Testis (tissue), 3 donors: ENCODE measurements around the gene UFC1. TPM values are rescaled to one million over a fixed set of nuclear protein-coding genes. Genes with fewer than 3 reads are reported as not detected.

Experiments
- DNase-seq: peaks from one replicate; pipeline ENCODE4 v3.0.0-alpha.2; 2019
- H3K27ac ChIP-seq, 2 donors: fragments of 200-600 bp; sonication (generic); one replicate each; pipeline ENCODE4 v1.5.1; 2019
- H3K27me3 ChIP-seq: fragments of 200-600 bp; sonication (generic); one replicate; pipeline ENCODE4 v1.5.1; 2019
- H3K36me3 ChIP-seq: fragments of 200-600 bp; sonication (generic); one replicate; pipeline ENCODE4 v1.5.1; 2017; ENCODE audit warnings: low read depth; ENCODE audit errors: missing control alignments
- H3K4me1 ChIP-seq: fragments of 200-600 bp; sonication (generic); one replicate; pipeline ENCODE4 v1.5.1; 2019
- H3K4me3 ChIP-seq, 2 donors: fragments of 200-600 bp; sonication (generic); one replicate each; pipeline ENCODE4 v1.5.1; 2017 to 2019
- H3K9me3 ChIP-seq: fragments of 200-600 bp; sonication (generic); one replicate; pipeline ENCODE4 v1.5.1; 2017
- POLR2A ChIP-seq: fragments of 450-650 bp; IDR thresholded peaks from one replicate; pipeline ENCODE4 v1.6.1; 2017; ENCODE audit warnings: antibody characterized with exemption, mild to moderate bottlenecking, moderate library complexity
- WGBS, 2 donors: methylation state at CpG; one replicate each; pipeline ENCODE4 v1.1.5; 2018; 5-methylcytosine and 5-hydroxymethylcytosine counted together
- intact Hi-C: fragments of 100-400 bp; cut with DNase I; formaldehyde crosslinking; loops from one replicate; pipeline ENCODE4 v1.15.1; 2023; ENCODE audit warnings: low total_unique reads
- polyA plus RNA-seq: library from polyadenylated mRNA; stranded (reverse); fragments of 350-450 nt; fragmentation: Illumina TruSeq; extraction: RNeasy Lipid Tissue Mini Kit (QIAGEN cat#74804); gene quantifications from one replicate; pipeline ENCODE4 v1.2.3, GENCODE V29; 2014; ENCODE audit warnings: low read depth, low replicate concordance; ENCODE audit not compliant: insufficient read depth
- total RNA-seq, 2 donors: library from RNA; depleted of rRNA; stranded (reverse); fragments of >200 nt; gene quantifications; one replicate each; pipeline ENCODE4 v1.2.3, GENCODE V29; 2016
- TF ChIP-seq, protein P1 (sequence below), 3 experiments: fragments of 450-650 bp in 2 of 3; fragments of 200-600 bp in 1 of 3; sonication (generic) in 1 of 3; IDR thresholded peaks; one replicate each; pipeline ENCODE4 v1.5.1; 2016 to 2019; ENCODE audit warnings: antibody characterized with exemption in 3 of 3, mild to moderate bottlenecking in 2 of 3, moderate library complexity in 1 of 3

Gene UFC1
- total and polyA plus RNA-seq, 3 donors from 2014 or later: 36.9 to 129 (median 68.3) TPM

DNA sequence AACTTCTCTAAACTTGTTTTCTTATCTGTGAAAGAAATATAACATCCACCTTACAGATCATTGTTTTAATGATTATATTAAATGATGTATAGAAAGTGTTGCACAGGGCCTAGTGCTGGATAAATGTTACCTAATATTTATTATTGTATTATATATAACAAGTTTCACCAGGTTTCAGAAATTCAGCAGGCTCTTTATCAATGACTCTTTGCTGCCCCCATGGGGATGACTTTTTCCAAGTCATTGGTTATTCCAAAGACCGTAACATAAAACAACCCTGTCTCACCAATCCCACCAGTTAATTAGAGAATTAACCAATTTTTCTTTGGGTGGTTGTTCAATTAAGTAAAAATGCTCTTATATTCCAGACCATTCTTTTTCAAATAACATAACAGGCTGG, 14.0 kb upstream of the UFC1 start:
- Histone ChIP-seq H3K27ac (no peak overlapping the region), H3K4me3 (no peak overlapping the region), H3K36me3 (no peaks in the 10 kb centered on the region), H3K27me3 (no peaks in the 10 kb centered on the region), H3K9me3 (no peaks in the 10 kb centered on the region), H3K4me1 (peaks cover 10% of the 10 kb centered on the region)
- peak; percentile 65 for DNase-seq
- 40 to 42% methylated on average over 1 of the region's 1 CpG for WGBS, 2 donors
- intact Hi-C loops: no loop called here
- TF ChIP-seq, protein P1, sequence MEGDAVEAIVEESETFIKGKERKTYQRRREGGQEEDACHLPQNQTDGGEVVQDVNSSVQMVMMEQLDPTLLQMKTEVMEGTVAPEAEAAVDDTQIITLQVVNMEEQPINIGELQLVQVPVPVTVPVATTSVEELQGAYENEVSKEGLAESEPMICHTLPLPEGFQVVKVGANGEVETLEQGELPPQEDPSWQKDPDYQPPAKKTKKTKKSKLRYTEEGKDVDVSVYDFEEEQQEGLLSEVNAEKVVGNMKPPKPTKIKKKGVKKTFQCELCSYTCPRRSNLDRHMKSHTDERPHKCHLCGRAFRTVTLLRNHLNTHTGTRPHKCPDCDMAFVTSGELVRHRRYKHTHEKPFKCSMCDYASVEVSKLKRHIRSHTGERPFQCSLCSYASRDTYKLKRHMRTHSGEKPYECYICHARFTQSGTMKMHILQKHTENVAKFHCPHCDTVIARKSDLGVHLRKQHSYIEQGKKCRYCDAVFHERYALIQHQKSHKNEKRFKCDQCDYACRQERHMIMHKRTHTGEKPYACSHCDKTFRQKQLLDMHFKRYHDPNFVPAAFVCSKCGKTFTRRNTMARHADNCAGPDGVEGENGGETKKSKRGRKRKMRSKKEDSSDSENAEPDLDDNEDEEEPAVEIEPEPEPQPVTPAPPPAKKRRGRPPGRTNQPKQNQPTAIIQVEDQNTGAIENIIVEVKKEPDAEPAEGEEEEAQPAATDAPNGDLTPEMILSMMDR (IDR thresholded peaks at IDR 0.05): peak; percentile 20 to 41 (median 30)
- no peak for TF ChIP-seq POLR2A

DNA sequence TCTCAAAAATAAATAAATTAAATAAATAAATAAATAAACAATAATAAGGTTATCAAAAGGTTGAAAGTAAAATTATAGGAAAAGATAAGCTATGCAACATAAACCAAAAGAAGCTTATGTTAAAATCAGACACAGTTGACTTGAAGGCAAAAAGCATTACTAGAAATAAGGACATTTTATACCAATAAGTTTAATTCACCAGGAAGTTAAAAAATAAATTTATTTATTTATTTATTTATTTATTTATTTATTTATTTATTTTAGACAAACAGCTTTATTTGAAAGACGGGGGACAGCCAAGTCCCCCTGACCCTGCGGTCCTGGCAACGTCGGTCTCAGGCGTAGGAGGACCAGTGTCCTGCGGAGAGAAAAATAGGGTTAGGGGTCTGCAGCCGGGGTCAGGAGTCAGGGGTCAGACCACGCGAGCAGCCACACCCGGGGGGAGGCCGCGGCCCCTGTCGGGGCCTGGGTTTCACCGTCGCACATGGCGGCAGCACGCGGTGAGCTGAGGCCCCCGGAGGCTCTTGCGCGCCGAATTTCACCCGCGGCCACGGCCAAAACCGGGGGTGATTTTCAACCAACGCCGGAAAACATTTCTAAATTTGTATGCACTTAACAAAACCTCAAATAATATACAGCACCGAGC, 12.9 kb upstream of the UFC1 start:
- intact Hi-C loops: no loop called here
- H3K36me3 ChIP-seq: no peaks in the 10 kb centered on the region
- WGBS, 2 donors: 73 to 76% methylated on average over 29 of the region's 29 CpGs
- H3K9me3 ChIP-seq: no peaks in the 10 kb centered on the region
- H3K4me1 ChIP-seq: peaks cover 10% of the 10 kb centered on the region
- H3K4me3 ChIP-seq: no peak overlapping the region
- TF ChIP-seq POLR2A: no peak
- TF ChIP-seq, protein P1 (IDR thresholded peaks at IDR 0.05): no peak
- H3K27me3 ChIP-seq: no peaks in the 10 kb centered on the region
- no peak for DNase-seq
- H3K27ac ChIP-seq: no peak overlapping the region

DNA sequence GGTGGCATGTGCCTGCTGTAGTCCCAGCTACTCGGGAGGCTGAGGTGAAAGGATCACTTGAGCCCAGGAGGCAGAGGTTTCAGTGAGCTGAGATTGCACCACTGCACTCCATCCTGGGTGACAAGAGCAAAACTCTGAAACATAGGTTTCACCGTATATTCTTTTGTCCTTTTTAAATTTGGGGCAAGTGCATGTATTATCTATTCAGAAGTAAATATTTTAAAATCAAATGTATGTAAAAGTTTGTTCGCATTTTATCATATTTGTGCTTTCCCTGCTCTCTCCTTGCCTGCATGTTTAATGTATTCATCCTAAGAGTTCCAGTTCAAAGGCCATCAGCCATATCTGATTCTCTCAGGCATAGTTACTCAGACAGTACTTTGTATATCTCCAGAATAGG, 7.9 kb upstream of the UFC1 start:
- DNase-seq: no peak
- Histone ChIP-seq H3K4me1 (no peaks in the 10 kb centered on the region), H3K27ac (no peak overlapping the region), H3K4me3 (no peak overlapping the region), H3K27me3 (no peaks in the 10 kb centered on the region), H3K36me3 (no peaks in the 10 kb centered on the region), H3K9me3 (no peaks in the 10 kb centered on the region)
- 84 to 90% methylated on average over 3 of the region's 3 CpGs for WGBS, 2 donors
- TF ChIP-seq, protein P1 (IDR thresholded peaks at IDR 0.05): no peak
- no peak for TF ChIP-seq POLR2A
- intact Hi-C loops: no loop called here

DNA sequence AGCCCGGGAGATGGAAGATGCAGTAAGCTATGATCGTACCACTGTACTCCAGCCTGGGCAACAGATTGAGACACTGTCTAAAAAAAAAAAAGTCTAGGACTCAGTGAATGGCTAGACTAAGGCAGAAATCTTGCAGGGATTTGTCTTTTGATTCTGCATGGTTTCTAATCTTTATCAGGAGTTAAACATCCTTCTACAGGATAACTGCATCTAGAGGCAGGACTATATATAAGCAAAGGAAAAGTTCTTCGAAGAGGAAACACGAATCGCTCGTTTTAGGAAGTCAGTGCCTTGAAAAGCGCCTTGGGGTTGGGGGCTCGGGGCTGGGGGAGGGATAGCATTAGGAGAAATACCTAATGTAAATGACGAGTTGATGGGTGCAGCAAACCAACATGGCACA, 602 bp upstream of the UFC1 start:
- DNase-seq: no peak
- H3K4me3 ChIP-seq: peak overlapping the region; percentile 84 to 96
- no peak for TF ChIP-seq POLR2A
- TF ChIP-seq, protein P1 (IDR thresholded peaks at IDR 0.05): no peak
- no peaks in the 10 kb centered on the region for H3K36me3 ChIP-seq
- H3K27me3 ChIP-seq: no peaks in the 10 kb centered on the region
- peaks cover 18% of the 10 kb centered on the region for H3K4me1 ChIP-seq
- peak overlapping the region; percentile 95 to 96 for H3K27ac ChIP-seq
- no peaks in the 10 kb centered on the region for H3K9me3 ChIP-seq
- intact Hi-C loops: no loop called here
- 9 to 22% methylated on average over 9 of the region's 9 CpGs for WGBS, 2 donors

DNA sequence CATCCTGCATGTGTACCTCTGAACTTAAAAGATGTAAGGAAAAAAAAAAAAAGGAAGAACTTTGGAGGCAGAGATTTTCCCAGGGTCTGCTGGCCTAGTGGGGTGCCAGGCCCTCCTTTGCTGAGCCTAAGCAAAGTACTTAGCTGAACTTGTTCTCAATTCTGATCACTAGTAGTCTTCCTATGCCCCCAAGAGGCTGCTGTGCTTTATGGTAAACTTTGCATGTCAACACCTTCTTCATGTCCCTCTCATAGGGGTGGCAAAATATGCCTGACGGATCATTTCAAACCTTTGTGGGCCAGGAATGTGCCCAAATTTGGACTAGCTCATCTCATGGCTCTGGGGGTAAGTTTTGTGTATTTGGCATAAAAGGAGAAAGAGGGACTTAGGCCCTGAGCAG, 4.1 kb downstream of the UFC1 start:
- H3K4me3 ChIP-seq: no peak overlapping the region
- DNase-seq: no peak
- peaks cover 44% of the 10 kb centered on the region for H3K4me1 ChIP-seq
- H3K27ac ChIP-seq: no peak overlapping the region
- TF ChIP-seq, protein P1 (IDR thresholded peaks at IDR 0.05): no peak
- no peak for TF ChIP-seq POLR2A
- intact Hi-C loops: no loop called here
- H3K27me3 ChIP-seq: no peaks in the 10 kb centered on the region
- H3K9me3 ChIP-seq: no peaks in the 10 kb centered on the region
- no peaks in the 10 kb centered on the region for H3K36me3 ChIP-seq
- WGBS, 2 donors: 90 to 100% methylated on average over 1 of the region's 1 CpG
